MM.1S (cell line): ENCODE measurements around the gene SCNM1.
A peak's percentile ranks its signal among the peaks of the same experiment; 100 is the strongest.
"Not testable (repeated sequence)": the region's sequence is repeated elsewhere in the genome, so short reads cannot be mapped to it uniquely, and the experiment has no call there.

Experiments used
- DNase-seq: peaks from one replicate; pipeline ENCODE4 v3.0.0-alpha.2; 2015
- H2AFZ ChIP-seq: fragments of 300-600 bp; sonication (generic); 2 replicates; pipeline ENCODE4 v1.6.0; 2016; ENCODE audit warnings: antibody characterized with exemption, low read length
- H3F3A ChIP-seq: fragments of 300-600 bp; sonication (generic); 2 replicates; pipeline ENCODE4 v1.6.1; 2016; ENCODE audit warnings: mild to moderate bottlenecking, antibody characterized with exemption, low read length, moderate library complexity, mixed read lengths; ENCODE audit not compliant: insufficient read depth
- H3K27ac ChIP-seq: fragments of 300-600 bp; sonication (generic); 2 replicates; pipeline ENCODE4 v1.5.1; 2016; ENCODE audit warnings: mild to moderate bottlenecking, low read length
- H3K27me3 ChIP-seq: fragments of 300-600 bp; sonication (generic); replicated peaks from 2 replicates; pipeline ENCODE4 v1.6.0; 2016; ENCODE audit warnings: low read length; ENCODE audit not compliant: insufficient read depth
- H3K36me3 ChIP-seq: fragments of 300-600 bp; sonication (generic); replicated peaks from 2 replicates; pipeline ENCODE4 v1.6.1; 2016; ENCODE audit warnings: mild to moderate bottlenecking, low read length, mixed read lengths; ENCODE audit not compliant: insufficient read depth
- H3K4me1 ChIP-seq: fragments of 300-600 bp; sonication (generic); 2 replicates; pipeline ENCODE4 v1.6.1; 2016; ENCODE audit warnings: low read length, mixed read lengths
- H3K4me2 ChIP-seq: fragments of 300-600 bp; sonication (generic); 2 replicates; pipeline ENCODE4 v1.6.0; 2016; ENCODE audit warnings: low read depth, low read length
- H3K4me3 ChIP-seq: fragments of 300-600 bp; sonication (generic); 2 replicates; pipeline ENCODE4 v1.5.1; 2016; ENCODE audit warnings: low read length, mixed read lengths
- H3K79me2 ChIP-seq: fragments of 300-600 bp; sonication (generic); 2 replicates; pipeline ENCODE4 v1.6.1; 2016; ENCODE audit warnings: mixed run types, low read length, mixed read lengths
- H3K9ac ChIP-seq: fragments of 300-600 bp; sonication (generic); 2 replicates; pipeline ENCODE4 v1.6.1; 2016; ENCODE audit warnings: low read length, mixed read lengths
- H3K9me2 ChIP-seq: fragments of 300-600 bp; sonication (generic); replicated peaks from 2 replicates; pipeline ENCODE4 v1.6.1; 2016; ENCODE audit warnings: mild to moderate bottlenecking, low read length, mixed read lengths; ENCODE audit not compliant: insufficient read depth
- H3K9me3 ChIP-seq: fragments of 300-600 bp; sonication (generic); replicated peaks from 2 replicates; pipeline ENCODE4 v1.6.1; 2016; ENCODE audit warnings: mild to moderate bottlenecking, low read length, mixed read lengths; ENCODE audit not compliant: insufficient read depth
- H4K20me1 ChIP-seq: fragments of 300-600 bp; sonication (generic); 2 replicates; pipeline ENCODE4 v1.6.1; 2016; ENCODE audit warnings: mild to moderate bottlenecking, low read length, moderate library complexity, mixed read lengths; ENCODE audit not compliant: insufficient read depth
- EZH2 ChIP-seq: fragments of 300-600 bp; sonication (generic); optimal IDR thresholded peaks from 2 replicates; pipeline ENCODE3; 2017; ENCODE audit warnings: low read depth, mild to moderate bottlenecking, antibody characterized with exemption, low read length, mixed read lengths
- EZH2phosphoT487 ChIP-seq: fragments of 300-600 bp; sonication (generic); IDR thresholded peaks from 2 replicates; pipeline ENCODE4 v1.6.1; 2018; ENCODE audit warnings: antibody characterized with exemption, low read length
- TF ChIP-seq, protein P1 (sequence below): fragments of 300-600 bp; sonication (generic); IDR thresholded peaks from 2 replicates; pipeline ENCODE4 v1.5.1; 2016; ENCODE audit warnings: antibody characterized with exemption, low read length, mixed read lengths

Gene SCNM1

DNA sequence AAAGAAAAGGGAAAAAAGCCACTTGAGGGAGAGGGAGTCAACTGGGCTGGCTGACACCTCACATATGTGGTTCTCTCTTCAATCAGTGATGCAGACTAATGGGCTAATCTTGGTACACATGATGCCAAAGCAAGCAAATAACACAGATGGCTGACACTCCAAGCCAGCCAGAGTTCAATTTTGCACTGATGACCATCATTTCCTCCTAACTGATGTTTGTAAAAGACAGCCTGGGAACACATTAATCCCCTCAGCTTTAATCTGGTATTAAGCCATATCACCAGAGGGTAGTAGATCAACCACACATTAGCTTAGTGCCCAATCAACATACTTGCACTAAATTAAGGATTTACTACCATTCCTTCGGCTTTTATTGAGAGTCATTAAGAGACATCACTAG is 21.3 kb downstream of the SCNM1 start:
- H3K27ac ChIP-seq: no peak overlapping the region

DNA sequence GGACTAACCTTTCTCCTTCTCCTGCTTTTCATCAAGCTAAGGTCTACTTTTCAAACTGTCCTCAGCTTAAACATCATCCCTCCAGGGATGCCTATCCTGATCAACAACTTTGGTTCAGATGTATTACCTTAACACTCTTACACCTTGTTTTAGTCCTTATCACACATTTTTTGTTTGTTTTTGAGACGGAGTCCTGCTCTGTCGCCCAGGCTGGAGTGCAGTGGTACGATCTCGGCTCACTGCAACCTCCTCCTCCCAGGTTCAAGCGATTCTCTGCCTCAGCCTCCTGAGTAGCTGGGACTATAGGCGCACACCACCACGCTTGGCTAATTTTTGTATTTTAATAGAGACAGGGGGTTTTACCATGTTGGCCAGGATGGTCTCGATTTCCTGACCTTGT is 22.7 kb downstream of the SCNM1 start:
- not testable (repeated sequence) for DNase-seq, H4K20me1 ChIP-seq, H3K4me1 ChIP-seq, H3K9me3 ChIP-seq, H3K36me3 ChIP-seq, H3K27ac ChIP-seq, H3K9me2 ChIP-seq, H2AFZ ChIP-seq, H3F3A ChIP-seq, H3K9ac ChIP-seq
- H3K4me2 ChIP-seq: peak overlapping the region; percentile 92; the same call in 1 of the 2 replicates
- H3K79me2 ChIP-seq: peaks cover 27% of the 10 kb centered on the region
- peak overlapping the region; percentile 77; the same call in 1 of the 2 replicates for H3K4me3 ChIP-seq
- H3K27me3 ChIP-seq: peaks cover 18% of the 10 kb centered on the region

More for the DNA sequence above, 21.3 kb downstream of the SCNM1 start:
- Histone ChIP-seq H3K36me3 (peaks cover 6% of the 10 kb centered on the region; the same call in 1 of the 2 replicates), H2AFZ (no peak overlapping the region), H3K9me2 (no peaks in the 10 kb centered on the region), H3K4me1 (0 out of 2 replicates have a peak, but pooled peaks cover 4% of the 10 kb centered on the region), H3K4me3 (no peak overlapping the region), H3K79me2 (peaks cover 27% of the 10 kb centered on the region), H3K27me3 (0 out of 2 replicates have a peak, but pooled peaks cover 3% of the 10 kb centered on the region), H3K4me2 (no peak overlapping the region), H3F3A (0 out of 2 replicates have a peak, but pooled peaks cover 8% of the 10 kb centered on the region), H3K9me3 (no peaks in the 10 kb centered on the region), H3K9ac (no peak overlapping the region), H4K20me1 (no peaks in the 10 kb centered on the region)
- no peak for DNase-seq
- TF ChIP-seq EZH2phosphoT487 (no peak), EZH2 (no peak)
- TF ChIP-seq, protein P1, sequence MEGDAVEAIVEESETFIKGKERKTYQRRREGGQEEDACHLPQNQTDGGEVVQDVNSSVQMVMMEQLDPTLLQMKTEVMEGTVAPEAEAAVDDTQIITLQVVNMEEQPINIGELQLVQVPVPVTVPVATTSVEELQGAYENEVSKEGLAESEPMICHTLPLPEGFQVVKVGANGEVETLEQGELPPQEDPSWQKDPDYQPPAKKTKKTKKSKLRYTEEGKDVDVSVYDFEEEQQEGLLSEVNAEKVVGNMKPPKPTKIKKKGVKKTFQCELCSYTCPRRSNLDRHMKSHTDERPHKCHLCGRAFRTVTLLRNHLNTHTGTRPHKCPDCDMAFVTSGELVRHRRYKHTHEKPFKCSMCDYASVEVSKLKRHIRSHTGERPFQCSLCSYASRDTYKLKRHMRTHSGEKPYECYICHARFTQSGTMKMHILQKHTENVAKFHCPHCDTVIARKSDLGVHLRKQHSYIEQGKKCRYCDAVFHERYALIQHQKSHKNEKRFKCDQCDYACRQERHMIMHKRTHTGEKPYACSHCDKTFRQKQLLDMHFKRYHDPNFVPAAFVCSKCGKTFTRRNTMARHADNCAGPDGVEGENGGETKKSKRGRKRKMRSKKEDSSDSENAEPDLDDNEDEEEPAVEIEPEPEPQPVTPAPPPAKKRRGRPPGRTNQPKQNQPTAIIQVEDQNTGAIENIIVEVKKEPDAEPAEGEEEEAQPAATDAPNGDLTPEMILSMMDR: no peak

DNA sequence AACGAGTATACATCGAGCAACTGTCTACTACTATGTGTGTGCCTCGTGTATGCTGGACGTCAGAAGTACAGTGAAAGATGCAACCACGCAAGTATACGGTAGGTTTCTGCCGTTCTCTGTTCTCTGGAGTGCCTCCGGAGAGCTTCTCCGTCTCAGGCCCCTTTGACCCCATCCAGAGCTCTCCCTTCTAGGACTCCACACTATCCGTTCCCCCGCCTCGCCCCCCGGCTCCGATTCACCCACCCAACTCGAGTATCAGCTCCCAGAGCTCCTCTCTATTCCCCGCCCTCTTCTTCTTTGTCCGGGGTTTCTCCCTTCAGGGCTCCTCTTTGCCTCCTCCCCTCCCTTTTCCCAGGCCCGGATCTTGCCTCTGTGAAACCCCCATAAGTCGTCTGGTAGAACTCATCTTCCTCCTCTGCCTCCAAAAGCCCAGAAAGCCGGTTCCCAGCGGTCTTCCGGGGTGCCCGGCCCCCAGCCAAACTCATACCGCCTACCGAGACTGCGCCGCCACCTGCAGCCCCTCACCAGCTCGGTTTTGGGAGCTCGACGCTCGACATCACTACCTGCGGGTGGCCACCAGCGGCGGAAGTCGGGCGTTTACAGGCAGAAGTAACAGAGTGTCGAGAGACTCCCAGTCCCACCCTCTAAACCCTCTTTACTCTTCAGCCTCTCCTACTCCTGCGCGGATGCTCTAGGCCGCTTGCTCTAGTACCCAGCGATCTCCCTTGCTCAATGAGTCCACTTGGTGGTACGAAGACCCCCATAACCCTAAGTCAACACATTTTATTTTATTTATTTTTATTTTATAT is 23.9 kb downstream of the SCNM1 start, which contains the start of gene VPS72:
Gene VPS72, minus strand, starts transcription at position 561 of the 809 bp plus-strand sequence. Its CDS starts 76 bp downstream, at position 485.
- H3K9me3 ChIP-seq: no peaks in the 10 kb centered on the region
- peak within 1 kb of the TSS; percentile 74 for H3K9ac ChIP-seq
- H3K27ac ChIP-seq: peak within 1 kb of the TSS; percentile 52; the same call in 1 of the 2 replicates
- H2AFZ ChIP-seq: peak within 1 kb of the TSS; percentile 71
- H3K36me3 ChIP-seq: peaks cover 3% of the 10 kb centered on the region; the same call in 1 of the 2 replicates
- DNase-seq: peak; percentile 97
- peak within 1 kb of the TSS; percentile 92 for H3K4me2 ChIP-seq
- 0 out of 2 replicates have a peak, but pooled peaks cover 4% of the 10 kb centered on the region for H3K4me1 ChIP-seq
- H3F3A ChIP-seq: 0 out of 2 replicates have a peak, but pooled peaks cover 8% of the 10 kb centered on the region
- no peaks in the 10 kb centered on the region for H3K9me2 ChIP-seq
- H3K4me3 ChIP-seq: peak within 1 kb of the TSS; percentile 77
- H3K79me2 ChIP-seq: peaks cover 27% of the 10 kb centered on the region
- no peaks in the 10 kb centered on the region for H4K20me1 ChIP-seq
- TF ChIP-seq, protein P1: no peak
- no peak for TF ChIP-seq EZH2
- no peak for TF ChIP-seq EZH2phosphoT487
- peaks cover 28% of the 10 kb centered on the region for H3K27me3 ChIP-seq
